ENCODE results near the gene BGLAP. TPM values are rescaled to one million over a fixed set of nuclear protein-coding genes. Genes with fewer than 3 reads are reported as not detected.

Gene BGLAP
- total RNA-seq, 2 experiments from 2014 or later = 1.9 to 2.6 TPM

GRCh38 chr1:156220226-156220625 is 21.8 kb upstream of the BGLAP start:
- Mint-ChIP-seq H3K4me3 (no peak overlapping the region), H3K27ac (no peak overlapping the region), H3K9me3 (no peaks in the 10 kb centered on the region), H3K36me3 (ENCODE audit: low read depth) (peaks cover 62% of the 10 kb centered on the region), H3K27me3 (no peaks in the 10 kb centered on the region), H3K4me1 (ENCODE audit: low read depth) (peaks cover 44% of the 10 kb centered on the region)
- no peaks in the 10 kb centered on the region for H3K9me3 ChIP-seq (ENCODE audit: control insufficient read depth in 1 of 2, insufficient read depth in 1 of 2, low read length in 2 of 2)
- TF ChIP-seq CTCF (IDR thresholded peaks at IDR 0.05) = no peak
- no peak for ATAC-seq (ENCODE audit: poor library complexity)
- intact Hi-C loops (cut with DNase I, micrococcal nuclease) = no loop called here
- H3K27me3 ChIP-seq (ENCODE audit: control insufficient read depth in 1 of 2, insufficient read depth in 2 of 2, low read length in 2 of 2) = no peaks in the 10 kb centered on the region
- ChIA-PET CTCF (no interaction called here), POLR2A (no interaction called here)
- peaks cover 44% of the 10 kb centered on the region for H3K4me1 ChIP-seq (ENCODE audit: insufficient read depth, low read length)
- peaks cover 36% of the 10 kb centered on the region for H3K36me3 ChIP-seq (ENCODE audit: insufficient read depth, low read length)
- no peak overlapping the region for H3K27ac ChIP-seq (ENCODE audit: low read depth in 1 of 2, low read length in 2 of 2)
- no peak for DNase-seq
- no peak overlapping the region for H3K4me3 ChIP-seq (ENCODE audit: low read length)

- Histone ChIP-seq H3K27me3 (ENCODE audit: control insufficient read depth in 1 of 2, insufficient read depth in 2 of 2, low read length in 2 of 2) (no peaks in the 10 kb centered on the region), H3K4me3 (ENCODE audit: low read length) (no peak overlapping the region), H3K9me3 (ENCODE audit: control insufficient read depth in 1 of 2, insufficient read depth in 1 of 2, low read length in 2 of 2) (no peaks in the 10 kb centered on the region), H3K36me3 (ENCODE audit: insufficient read depth, low read length) (peaks cover 44% of the 10 kb centered on the region), H3K27ac (ENCODE audit: low read depth in 1 of 2, low read length in 2 of 2) (no peak overlapping the region), H3K4me1 (ENCODE audit: insufficient read depth, low read length) (peaks cover 45% of the 10 kb centered on the region)
- no peak for ATAC-seq (ENCODE audit: poor library complexity)
- Mint-ChIP-seq H3K27ac (no peak overlapping the region), H3K27me3 (no peaks in the 10 kb centered on the region), H3K4me1 (ENCODE audit: low read depth) (peaks cover 50% of the 10 kb centered on the region), H3K4me3 (no peak overlapping the region), H3K36me3 (ENCODE audit: low read depth) (peaks cover 72% of the 10 kb centered on the region), H3K9me3 (no peaks in the 10 kb centered on the region)
- no peak for DNase-seq
- intact Hi-C loops (cut with DNase I, micrococcal nuclease) = no loop called here
- ChIA-PET CTCF (no interaction called here), POLR2A (interaction anchor here (1.1 kb wide), 1 partner anchor 10 kb away, joined by 4 read pairs; the partner anchor contains the start of gene PMF1)
- no peak for TF ChIP-seq CTCF (IDR thresholded peaks at IDR 0.05)
Observed at GRCh38 chr1:156221986-156222692, 19.8 kb upstream of the BGLAP start.

- DNase-seq (no peak), ATAC-seq (ENCODE audit: poor library complexity) (no peak)
- H3K27ac ChIP-seq (ENCODE audit: low read depth in 1 of 2, low read length in 2 of 2) = no peak overlapping the region
- intact Hi-C loops (cut with DNase I, micrococcal nuclease) = loop anchor here (1.0 to 5.0 kb wide), 4 partner anchors 33 to 135 kb away; partner anchors contain the start of gene SLC25A44 (in 1 of the 2)
- H3K9me3 ChIP-seq (ENCODE audit: control insufficient read depth in 1 of 2, insufficient read depth in 1 of 2, low read length in 2 of 2) = no peaks in the 10 kb centered on the region
- POLR2A ChIA-PET = interaction anchor here (0.6 to 3.7 kb wide), 9 partner anchors 12 to 1840 kb away, joined by 3 to 45 read pairs (median 4); partner anchors contain the start of genes PMF1 and SLC25A44
- Mint-ChIP-seq H3K27ac (peak overlapping the region; percentile 16), H3K36me3 (ENCODE audit: low read depth) (peaks cover 66% of the 10 kb centered on the region), H3K4me3 (no peak overlapping the region), H3K27me3 (no peaks in the 10 kb centered on the region), H3K9me3 (no peaks in the 10 kb centered on the region), H3K4me1 (ENCODE audit: low read depth) (peaks cover 32% of the 10 kb centered on the region)
- CTCF ChIA-PET = interaction anchor here (0.6 to 4.5 kb wide), 32 partner anchors 11 to 173 kb away, joined by 3 to 45 read pairs (median 5); partner anchors contain the start of genes BGLAP, LMNA, PMF1 and SLC25A44
- H3K27me3 ChIP-seq (ENCODE audit: control insufficient read depth in 1 of 2, insufficient read depth in 2 of 2, low read length in 2 of 2) = no peaks in the 10 kb centered on the region
- TF ChIP-seq CTCF (IDR thresholded peaks at IDR 0.05) = peak; percentile 3
- H3K36me3 ChIP-seq (ENCODE audit: insufficient read depth, low read length) = peaks cover 55% of the 10 kb centered on the region
- H3K4me3 ChIP-seq (ENCODE audit: low read length) = no peak overlapping the region
- H3K4me1 ChIP-seq (ENCODE audit: insufficient read depth, low read length) = peaks cover 28% of the 10 kb centered on the region
Observed at GRCh38 chr1:156225677-156226014, 16.3 kb upstream of the BGLAP start.
